ENCODE results near the gene ZNF488. TPM values are rescaled to one million over a fixed set of nuclear protein-coding genes. Genes with fewer than 3 reads are reported as not detected.

Gene ZNF488
- polyA plus RNA-seq, 1 of the 3 experiments (the other 2 are of a cell fraction) = 0.59 TPM

DNA sequence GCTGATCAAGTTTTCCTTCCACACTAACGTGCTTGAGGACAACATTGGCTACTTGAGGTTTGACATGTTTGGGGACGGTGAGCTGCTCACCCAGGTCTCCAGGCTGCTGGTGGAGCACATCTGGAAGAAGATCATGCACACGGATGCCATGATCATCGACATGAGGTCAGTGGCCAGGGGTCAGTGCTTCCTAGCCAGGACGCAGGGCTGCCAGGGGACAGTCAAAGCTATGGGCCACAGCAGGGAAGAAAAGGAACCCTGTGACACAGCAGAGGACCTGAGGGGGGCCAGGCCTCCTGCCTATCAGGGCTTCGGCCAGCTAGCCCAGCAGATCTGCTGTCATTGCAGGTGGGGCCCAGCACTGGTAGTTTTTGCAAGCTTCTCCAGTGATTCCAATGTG is 30.7 kb downstream of the ZNF488 start:
- no peaks in the 10 kb centered on the region for H3K36me3 ChIP-seq (replicated peaks in 1 of 2; ENCODE audit: control insufficient read depth in 1 of 2, insufficient read depth in 2 of 2, low read length in 1 of 2)
- no peak for DNase-seq
- ChIA-PET POLR2A (no interaction called here), CTCF (interaction anchor here (1.0 to 4.5 kb wide), 5 partner anchors 8 to 328 kb away, joined by 3 to 23 read pairs (median 5); no protein-coding TSS in a partner anchor)
- no peak overlapping the region for H3K4me3 ChIP-seq (ENCODE audit: low read depth in 2 of 2, low read length in 1 of 2)
- no peaks in the 10 kb centered on the region for H3F3A ChIP-seq (replicated peaks; ENCODE audit: insufficient read depth)
- 61% methylated on average over 6 of the region's 6 CpGs for whole genome bisulfite sequencing (ENCODE audit: low lambda C conversion rate)
- peaks cover 10% of the 10 kb centered on the region for H3K27me3 ChIP-seq (ENCODE audit: insufficient read depth)
- no peaks in the 10 kb centered on the region for H3K9me3 ChIP-seq
- TF ChIP-seq FOSL2 (IDR thresholded peaks at IDR 0.05; ENCODE audit: borderline replicate concordance, low read depth) (no peak), FOXM1 (IDR thresholded peaks at IDR 0.05; ENCODE audit: low read depth) (no peak), FOXJ3 (CRISPR knock-in tag; IDR thresholded peaks at IDR 0.05) (no peak), NFIC (IDR thresholded peaks at IDR 0.05; ENCODE audit: borderline replicate concordance) (no peak)
- TF ChIP-seq, protein P1, sequence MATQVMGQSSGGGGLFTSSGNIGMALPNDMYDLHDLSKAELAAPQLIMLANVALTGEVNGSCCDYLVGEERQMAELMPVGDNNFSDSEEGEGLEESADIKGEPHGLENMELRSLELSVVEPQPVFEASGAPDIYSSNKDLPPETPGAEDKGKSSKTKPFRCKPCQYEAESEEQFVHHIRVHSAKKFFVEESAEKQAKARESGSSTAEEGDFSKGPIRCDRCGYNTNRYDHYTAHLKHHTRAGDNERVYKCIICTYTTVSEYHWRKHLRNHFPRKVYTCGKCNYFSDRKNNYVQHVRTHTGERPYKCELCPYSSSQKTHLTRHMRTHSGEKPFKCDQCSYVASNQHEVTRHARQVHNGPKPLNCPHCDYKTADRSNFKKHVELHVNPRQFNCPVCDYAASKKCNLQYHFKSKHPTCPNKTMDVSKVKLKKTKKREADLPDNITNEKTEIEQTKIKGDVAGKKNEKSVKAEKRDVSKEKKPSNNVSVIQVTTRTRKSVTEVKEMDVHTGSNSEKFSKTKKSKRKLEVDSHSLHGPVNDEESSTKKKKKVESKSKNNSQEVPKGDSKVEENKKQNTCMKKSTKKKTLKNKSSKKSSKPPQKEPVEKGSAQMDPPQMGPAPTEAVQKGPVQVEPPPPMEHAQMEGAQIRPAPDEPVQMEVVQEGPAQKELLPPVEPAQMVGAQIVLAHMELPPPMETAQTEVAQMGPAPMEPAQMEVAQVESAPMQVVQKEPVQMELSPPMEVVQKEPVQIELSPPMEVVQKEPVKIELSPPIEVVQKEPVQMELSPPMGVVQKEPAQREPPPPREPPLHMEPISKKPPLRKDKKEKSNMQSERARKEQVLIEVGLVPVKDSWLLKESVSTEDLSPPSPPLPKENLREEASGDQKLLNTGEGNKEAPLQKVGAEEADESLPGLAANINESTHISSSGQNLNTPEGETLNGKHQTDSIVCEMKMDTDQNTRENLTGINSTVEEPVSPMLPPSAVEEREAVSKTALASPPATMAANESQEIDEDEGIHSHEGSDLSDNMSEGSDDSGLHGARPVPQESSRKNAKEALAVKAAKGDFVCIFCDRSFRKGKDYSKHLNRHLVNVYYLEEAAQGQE (IDR thresholded peaks at IDR 0.05; ENCODE audit: low read depth, low read length) = no peak
- peaks cover 0 to 11% of the 10 kb centered on the region in 2 experiments; a peak in 1 of 4 replicates for H3K4me1 ChIP-seq (ENCODE audit: control insufficient read depth in 1 of 2, insufficient read depth in 2 of 2, low read depth in 1 of 2, low read length in 1 of 2)
- H3K9ac ChIP-seq = no peak overlapping the region
- H3K79me2 ChIP-seq (ENCODE audit: insufficient read depth) = no peaks in the 10 kb centered on the region
- H4K20me1 ChIP-seq (ENCODE audit: insufficient read depth) = no peaks in the 10 kb centered on the region
- no peak overlapping the region for H2AFZ ChIP-seq (ENCODE audit: low read depth)
- H3K4me2 ChIP-seq = no peak overlapping the region
- no peaks in the 10 kb centered on the region for H3K9me2 ChIP-seq
- no peak overlapping the region for H3K27ac ChIP-seq (ENCODE audit: low read depth in 2 of 2, low read length in 1 of 2)

DNA sequence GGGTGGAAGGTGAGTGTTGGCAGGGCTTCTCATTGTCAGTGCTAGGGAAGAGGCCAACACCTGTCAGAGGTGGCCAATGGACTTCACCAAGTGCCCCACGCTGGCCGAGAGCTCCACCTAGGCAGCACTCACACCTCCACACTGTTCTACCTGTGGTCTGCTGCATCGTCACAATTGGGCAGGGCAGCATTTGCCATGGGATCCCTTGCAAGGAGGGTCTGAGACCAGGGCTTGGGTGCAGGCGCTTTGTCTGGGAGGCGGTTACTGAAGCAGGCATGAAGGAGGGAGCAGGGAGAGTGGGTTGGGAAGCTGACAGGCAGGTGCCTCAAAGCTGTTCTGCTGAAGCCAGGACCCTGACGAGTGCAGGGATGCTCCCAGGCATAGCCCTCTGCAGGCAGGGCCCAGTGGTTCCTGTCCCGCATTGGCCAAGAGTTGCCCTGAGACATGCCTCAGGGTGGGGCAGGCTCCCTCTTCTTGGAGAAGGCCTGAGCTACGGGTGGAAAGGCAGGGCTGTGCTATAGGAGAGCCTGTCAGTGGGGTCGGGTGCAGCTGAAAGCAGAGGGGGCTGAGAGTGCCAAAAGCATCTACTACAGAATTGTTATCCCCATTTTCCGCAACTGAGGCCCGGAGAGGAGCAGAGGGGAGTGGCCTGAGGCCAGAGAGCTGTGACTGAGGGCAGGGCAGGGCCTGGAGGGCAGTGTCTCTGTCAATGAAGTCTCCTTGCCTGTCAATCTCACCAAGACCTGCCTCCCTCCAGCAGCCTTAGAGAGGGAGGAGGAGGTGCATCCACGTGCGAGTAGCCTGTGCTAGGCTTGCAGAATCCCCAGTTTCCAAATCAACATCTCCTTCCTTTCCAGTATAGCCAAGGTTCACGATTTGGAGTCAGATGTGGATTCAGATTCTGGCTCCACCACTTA is 31.9 kb downstream of the ZNF488 start:
- Histone ChIP-seq H4K20me1 (ENCODE audit: insufficient read depth) (no peaks in the 10 kb centered on the region), H3K4me1 (ENCODE audit: control insufficient read depth in 1 of 2, insufficient read depth in 2 of 2, low read depth in 1 of 2, low read length in 1 of 2) (peaks cover 0 to 23% of the 10 kb centered on the region in 2 experiments; a peak in 2 of 4 replicates), H3K4me3 (ENCODE audit: low read depth in 2 of 2, low read length in 1 of 2) (no peak overlapping the region), H3K27me3 (ENCODE audit: insufficient read depth) (peaks cover 10% of the 10 kb centered on the region), H3K79me2 (ENCODE audit: insufficient read depth) (no peaks in the 10 kb centered on the region), H2AFZ (ENCODE audit: low read depth) (no peak overlapping the region), H3K36me3 (replicated peaks in 1 of 2; ENCODE audit: control insufficient read depth in 1 of 2, insufficient read depth in 2 of 2, low read length in 1 of 2) (no peaks in the 10 kb centered on the region), H3K9ac (no peak overlapping the region), H3F3A (replicated peaks; ENCODE audit: insufficient read depth) (no peaks in the 10 kb centered on the region), H3K4me2 (no peak overlapping the region), H3K9me2 (no peaks in the 10 kb centered on the region), H3K27ac (ENCODE audit: low read depth in 2 of 2, low read length in 1 of 2) (no peak overlapping the region), H3K9me3 (no peaks in the 10 kb centered on the region)
- no peak for DNase-seq
- ChIA-PET CTCF (interaction anchor here (0.8 to 4.5 kb wide), 4 partner anchors 9 to 327 kb away, joined by 3 to 23 read pairs (median 9); no protein-coding TSS in a partner anchor), POLR2A (no interaction called here)
- WGBS (ENCODE audit: low lambda C conversion rate) = 56% methylated on average over 13 of the region's 14 CpGs
- TF ChIP-seq, protein P1 (IDR thresholded peaks at IDR 0.05; ENCODE audit: low read depth, low read length) = no peak
- no peak for TF ChIP-seq SIN3A (IDR thresholded peaks at IDR 0.05; ENCODE audit: borderline replicate concordance, low read depth, low read length)
- no peak for TF ChIP-seq TAF1 (IDR thresholded peaks at IDR 0.05; ENCODE audit: borderline replicate concordance, low read depth, low read length)
- no peak for TF ChIP-seq FOXJ3 (CRISPR knock-in tag; IDR thresholded peaks at IDR 0.05)
- no peak for TF ChIP-seq GATA2 (CRISPR knock-in tag; IDR thresholded peaks at IDR 0.05)
- no peak for TF ChIP-seq FOSL2 (IDR thresholded peaks at IDR 0.05; ENCODE audit: borderline replicate concordance, low read depth)
- no peak for TF ChIP-seq EP300 (IDR thresholded peaks at IDR 0.05; ENCODE audit: borderline replicate concordance in 1 of 2, low read depth in 1 of 2, low read length in 1 of 2)
- no peak for TF ChIP-seq RFX5 (IDR thresholded peaks at IDR 0.05; ENCODE audit: low read length)
- no peak for TF ChIP-seq SMC3 (IDR thresholded peaks at IDR 0.05; ENCODE audit: low read depth, low read length)
- TF ChIP-seq JUND (IDR thresholded peaks at IDR 0.05) = no peak
- TF ChIP-seq USF2 (IDR thresholded peaks at IDR 0.05; ENCODE audit: borderline replicate concordance, low read depth, low read length) = no peak
- no peak for TF ChIP-seq RAD21 (IDR thresholded peaks at IDR 0.05; ENCODE audit: low read length)
